ENCODE measurements around the gene GLMP.
A peak's percentile ranks its signal among the peaks of the same experiment; 100 is the strongest.

The GLMP gene

DNA sequence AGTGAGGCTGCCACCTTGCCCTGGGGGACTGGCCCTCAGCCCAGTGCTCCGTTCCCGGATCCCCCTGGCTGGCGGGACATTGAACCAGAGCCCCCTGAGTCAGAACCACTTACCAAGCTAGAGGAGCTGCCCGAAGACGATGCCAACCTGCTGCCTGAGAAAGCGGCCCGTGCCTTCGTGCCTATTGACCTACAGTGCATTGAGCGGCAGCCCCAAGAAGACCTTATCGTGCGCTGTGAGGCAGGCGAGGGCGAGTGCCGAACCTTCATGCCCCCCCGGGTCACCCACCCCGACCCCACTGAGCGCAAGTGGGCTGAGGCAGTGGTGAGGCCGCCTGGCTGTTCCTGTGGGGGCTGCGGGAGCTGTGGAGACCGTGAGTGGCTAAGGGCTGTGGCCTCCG is 10.0 kb downstream of the GLMP start:
- no peak for DNase-seq

DNA sequence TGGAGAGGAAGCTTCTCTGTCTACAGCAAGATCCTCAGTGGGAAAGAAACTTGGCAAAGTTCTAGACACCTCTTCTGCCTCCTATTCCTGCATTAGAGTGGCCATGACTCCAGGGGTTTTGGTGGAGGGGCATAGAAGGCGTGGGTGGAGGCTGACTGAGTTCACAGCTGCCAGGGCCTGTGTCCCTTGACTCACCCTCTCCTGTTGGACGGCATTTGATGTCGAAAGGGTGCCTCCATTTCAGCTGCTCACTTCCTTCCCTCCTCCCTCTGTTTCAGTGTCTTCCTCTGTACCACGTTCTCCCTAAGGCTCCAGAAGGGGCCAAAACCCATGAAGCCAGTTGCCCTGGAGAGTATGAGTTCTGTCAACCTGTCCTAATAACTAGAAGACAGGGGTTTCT is 10.7 kb downstream of the GLMP start:
- DNase-seq, result no peak

DNA sequence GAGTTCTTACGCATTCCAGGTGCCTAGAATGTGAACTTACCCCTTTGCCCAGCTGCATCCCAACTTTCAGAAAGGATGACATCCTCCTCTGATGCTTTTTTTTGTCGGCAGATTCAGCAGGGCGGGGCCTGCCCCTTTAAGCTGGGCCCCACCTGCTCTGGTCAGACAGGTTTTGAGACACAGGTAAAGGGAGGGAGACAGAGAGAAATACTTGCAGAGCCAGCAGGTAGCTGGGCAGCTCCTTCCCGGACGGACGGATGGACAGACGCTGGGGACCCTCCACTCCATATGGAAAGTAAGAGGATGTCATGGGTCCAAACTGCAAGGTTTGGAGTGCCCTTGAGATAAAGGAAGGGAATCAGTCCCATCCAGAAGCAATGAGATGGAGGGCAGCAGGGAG is 11.4 kb downstream of the GLMP start, which contains the start of gene TMEM79:
TMEM79 (plus strand) TSS at position 214 of the 400 bp plus-strand sequence. CDS start 902 bp downstream, outside the sequence.
- no peak for DNase-seq

DNA sequence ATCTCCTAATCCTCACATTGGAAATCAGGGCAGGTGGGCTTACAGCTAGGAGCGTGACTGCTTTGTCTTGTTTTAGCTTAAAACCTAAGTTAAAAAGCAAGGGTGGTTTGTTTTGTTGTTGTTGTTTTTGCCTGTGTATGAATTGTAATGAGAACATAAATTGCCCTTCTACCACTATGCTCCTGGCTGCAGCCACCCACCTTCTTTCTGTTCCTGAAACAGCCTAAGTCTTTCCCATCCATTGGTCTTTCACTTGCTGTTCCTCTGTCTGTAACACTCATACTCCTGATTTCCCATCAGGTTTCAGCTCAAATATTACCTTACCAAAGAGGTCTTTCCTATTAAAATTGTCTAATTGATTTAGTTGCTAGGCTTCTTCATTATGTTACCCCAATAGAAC is 12.0 kb downstream of the GLMP start:
- DNase-seq, result no peak

DNA sequence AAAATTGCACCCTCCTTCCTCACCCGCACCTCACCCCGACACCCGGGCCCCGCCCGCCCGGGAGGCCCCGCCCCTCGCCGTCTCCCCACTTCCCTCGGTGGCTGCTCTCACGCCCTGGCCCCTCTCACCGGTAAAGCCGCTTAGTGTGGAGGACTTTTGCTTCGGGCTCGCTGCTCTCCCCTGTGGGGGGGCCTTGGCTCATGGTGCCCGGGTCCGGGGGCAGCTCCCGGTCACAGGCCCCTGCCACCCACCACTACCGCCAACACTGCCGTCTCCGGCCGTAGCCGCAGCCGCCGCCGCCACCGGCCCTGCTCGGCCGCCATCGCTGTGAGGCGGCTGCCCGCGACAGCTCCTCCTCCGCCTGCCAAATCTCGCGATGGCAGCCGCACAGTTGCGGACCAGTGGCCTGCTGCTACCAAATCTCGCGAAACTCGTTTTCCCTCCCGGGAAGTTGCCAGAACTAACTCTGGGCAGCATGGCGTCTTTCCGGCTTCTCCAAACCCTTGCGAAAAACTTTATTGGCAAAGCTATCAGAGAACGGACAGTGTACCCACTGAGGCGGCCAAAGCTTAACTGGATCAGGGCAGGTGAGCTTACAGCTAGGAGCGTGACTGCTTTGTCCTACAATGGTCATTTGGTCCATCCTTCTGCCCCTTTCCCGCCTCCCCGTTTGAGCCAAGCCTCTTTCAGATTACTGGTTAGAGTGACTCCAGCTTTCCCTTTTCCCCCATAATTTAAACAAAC is 12.8 kb downstream of the GLMP start, which contains the start of gene SMG5:
SMG5 (minus strand) TSS at position 347 of the 744 bp plus-strand sequence; CDS start at position 202, 145 bp downstream.
- DNase-seq, result peak; percentile 96

DNA sequence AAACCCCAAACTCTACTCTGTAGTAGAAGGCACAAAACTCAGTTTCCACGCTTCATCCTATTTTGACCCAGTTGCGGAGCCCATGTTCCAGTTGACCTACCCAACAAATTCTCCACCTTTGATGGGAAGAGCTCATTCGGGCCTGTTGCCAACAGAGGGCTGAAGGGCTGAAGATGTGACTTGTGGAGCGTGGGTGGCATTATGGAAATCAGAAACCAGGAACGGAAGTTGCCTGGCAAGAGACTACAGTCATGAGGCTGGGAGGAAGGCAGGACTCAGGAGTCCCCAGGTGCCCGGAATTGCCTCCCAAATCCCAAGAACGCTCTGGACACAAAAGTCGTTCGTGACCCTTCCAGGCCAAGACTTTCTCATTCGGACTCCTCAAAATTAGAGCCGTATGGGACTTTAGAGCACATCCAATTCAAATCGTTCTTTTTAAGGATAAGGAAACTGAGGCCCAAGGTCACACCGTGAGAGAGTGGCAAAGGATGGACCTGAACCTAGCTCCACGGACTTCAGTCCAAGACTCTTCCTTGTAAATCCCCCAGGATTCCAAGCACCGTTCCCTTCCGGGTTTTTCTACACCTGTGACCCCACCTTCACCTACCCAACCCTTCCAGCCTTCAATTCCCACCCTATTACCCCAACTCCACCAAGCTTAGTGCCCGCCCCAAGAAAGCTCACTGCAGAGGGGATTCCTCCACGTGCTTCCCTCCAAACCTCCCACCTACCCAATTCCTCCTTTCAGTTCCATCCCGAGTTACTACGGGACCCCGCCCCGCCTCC is 13.6 kb downstream of the GLMP start:
- no peak for DNase-seq

DNA sequence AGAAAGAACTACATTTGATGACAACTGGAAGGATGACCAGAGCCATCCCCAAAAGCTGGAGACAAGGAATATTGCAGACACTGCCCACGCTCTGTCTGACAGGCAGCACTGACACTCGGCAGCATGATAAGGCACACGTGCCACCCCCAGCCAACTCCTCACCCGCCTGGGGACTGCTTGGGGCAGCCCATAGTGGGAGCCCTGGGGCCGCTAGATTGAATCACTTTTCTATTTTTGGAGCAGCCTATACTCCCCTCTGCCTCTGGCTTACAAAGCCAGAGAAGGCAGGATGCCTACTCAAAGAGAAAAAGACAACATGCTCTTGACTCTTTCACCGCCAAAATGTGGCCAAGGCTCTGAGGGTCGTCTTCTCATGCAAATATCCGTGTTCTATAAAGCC is 14.2 kb downstream of the GLMP start:
- DNase-seq, result no peak

DNA sequence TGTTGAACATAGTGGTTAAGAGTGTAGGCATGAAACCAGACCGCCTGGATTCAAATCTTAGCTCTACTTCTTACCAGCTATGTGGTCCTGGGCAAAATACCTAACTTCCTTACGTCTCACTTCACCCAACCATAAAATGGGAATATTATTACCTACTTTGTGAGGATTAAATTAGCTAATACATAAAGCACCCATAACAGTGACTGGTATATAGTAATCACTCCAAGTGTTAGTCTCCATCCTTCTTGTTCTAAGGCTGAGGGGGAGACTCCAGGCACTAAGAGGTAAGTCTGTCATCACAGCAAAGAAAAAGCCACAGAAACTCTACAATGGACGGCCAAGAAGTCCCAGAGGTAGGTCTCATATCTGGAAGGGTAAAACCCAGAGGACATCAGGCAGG is 15.6 kb downstream of the GLMP start:
- DNase-seq, result no peak

DNA sequence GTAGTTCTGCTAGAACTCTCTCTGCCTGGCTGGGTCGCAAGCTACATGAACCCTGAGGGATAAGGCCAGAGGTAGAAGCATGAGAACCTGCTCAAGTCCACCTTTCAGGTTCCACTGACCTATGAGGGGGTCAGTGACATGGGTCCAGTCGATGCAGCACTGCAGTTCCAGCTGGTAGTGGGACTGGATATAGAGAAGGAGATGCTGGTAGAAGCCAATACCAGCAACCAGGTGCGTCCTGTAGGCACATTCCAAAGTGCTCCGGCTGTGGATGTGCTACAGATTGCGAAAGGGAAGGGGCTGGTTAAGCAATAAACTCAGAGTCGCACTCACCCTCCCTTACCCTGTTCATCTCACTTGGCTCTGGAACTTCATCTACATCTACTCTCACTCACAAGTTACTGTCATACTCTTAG is 18.5 kb downstream of the GLMP start:
- no peak for DNase-seq

DNA sequence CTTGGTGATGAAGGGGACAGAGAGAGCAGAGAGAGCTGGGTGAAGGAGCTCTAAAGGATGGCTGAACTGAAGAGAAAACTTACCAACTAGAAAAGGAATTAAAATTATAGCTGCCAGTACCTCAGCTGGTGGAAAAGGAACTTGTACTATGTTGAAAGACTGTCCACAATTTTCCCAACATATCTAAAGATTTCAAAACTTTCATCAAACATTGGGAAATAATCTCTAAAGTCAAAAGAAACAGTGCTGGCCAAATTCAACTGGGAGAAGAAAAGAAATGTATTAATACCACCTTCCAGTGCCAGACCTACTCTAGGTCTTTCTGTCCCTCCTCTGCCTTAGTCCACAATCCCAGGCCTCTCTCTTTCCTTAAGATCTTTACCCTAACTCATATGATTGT is 18.9 kb downstream of the GLMP start:
- no peak for DNase-seq

DNA sequence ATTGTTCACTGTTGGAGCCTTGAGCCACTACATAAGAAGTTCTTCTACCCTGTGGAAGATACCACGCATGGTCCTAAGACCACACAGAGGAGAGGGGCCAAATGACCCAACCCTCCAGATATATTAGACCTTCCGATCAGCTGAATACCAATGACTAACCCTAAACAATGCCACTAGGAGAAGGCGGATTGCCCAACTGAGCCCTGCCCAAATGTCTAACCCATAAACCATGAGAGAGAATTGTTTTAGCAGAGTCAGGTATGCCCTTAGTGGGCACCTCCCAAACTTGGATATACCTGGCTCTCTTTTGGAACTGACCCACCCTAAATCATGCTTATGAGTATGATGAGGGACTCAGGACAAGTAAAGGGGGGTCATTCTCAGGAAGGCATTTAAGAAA is 25.2 kb downstream of the GLMP start:
- no peak for DNase-seq

DNA sequence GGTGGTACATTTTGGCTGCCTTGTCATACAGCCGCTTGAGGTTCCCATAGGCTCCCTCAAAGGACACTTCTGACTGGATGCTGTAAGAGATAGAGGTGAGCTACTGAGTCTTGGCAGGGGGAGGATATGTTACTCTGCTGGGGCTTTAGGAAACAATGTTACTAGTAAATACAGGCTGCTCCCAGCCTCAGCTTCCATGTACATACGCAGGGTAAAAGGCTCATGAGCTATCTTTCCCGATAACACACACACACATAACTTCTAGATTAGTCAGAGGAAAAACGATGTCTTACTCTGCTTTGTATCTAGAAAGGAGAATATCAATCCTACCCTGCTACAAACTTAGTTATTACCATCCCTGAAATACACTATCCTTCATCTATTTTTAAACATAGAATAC is 27.1 kb downstream of the GLMP start:
- DNase-seq, result no peak

DNA sequence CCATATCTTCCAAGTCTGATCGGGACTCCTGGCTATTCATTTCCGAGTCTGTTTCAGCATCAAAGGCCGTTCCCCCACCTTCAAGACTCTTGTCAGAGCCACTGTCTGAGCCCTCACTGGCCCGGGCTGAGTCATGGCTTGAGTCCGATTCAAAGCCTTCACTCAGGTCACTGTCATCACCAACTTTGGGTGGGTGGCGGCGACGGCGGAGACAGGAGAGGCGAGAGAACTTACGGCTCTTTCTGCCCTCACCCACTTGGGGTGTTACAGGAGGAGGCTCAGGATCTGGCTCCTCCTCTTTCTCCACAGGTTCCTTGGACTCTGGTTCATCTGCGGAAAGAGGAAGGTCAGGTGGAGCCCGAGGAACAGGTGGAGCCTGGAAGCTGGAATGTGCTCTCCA is 29.4 kb downstream of the GLMP start:
- DNase-seq, result no peak

DNA sequence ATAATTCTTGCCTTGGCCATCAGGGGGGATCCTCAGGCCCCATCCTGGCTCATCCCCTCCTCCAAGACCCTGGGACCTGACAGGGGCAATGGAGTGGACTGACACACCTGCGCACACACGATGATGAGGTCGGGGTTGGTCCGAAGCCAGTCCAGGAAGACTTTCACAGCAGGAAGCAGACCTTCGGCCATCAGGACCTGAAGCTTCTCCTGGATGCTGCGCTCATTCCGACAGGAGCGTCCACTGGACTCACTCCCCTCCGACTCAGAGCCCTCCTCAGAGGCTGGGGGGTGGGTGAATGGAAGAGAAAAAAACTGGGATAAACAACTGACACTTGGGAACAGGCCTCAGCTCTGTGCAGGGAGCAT is 32.2 kb downstream of the GLMP start:
- DNase-seq, result no peak

DNA sequence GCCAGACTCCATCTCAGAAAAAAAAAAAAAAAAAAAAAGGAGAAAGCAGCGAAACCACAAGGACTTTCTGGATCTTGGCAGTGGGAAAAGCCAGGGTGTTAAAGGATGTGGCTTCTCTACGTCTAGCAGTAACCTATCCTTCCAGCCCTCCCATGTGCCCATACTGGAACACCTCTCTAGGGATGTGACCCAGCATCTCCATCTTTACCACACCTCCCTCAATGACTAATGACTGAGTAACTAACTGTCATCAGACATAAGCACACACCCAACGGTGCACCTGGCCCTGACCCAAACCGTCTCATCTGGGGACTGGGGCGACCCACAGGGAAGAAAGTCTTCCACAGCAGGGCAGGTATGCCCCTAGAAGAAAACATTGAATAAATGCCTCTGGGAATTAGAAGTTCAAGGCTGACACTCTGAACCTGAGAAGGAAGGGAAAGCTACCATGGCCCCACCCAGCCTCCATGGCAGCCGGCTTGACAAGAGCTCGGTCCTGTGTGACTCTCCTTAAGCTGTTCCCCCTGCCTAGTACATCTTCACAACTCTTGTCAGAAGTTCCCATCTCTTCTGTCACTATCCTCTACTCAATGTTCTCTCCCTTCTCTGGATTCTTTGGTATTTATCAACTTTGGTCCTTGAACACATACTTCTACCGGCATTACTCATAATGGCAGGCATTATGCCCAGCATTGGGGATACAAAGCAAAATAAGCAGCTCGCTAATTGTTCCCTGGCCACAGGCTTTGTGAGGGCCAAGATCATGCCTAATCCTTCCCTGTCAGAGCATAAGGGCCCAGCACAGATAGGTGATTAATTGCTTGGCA is 32.8 kb downstream of the GLMP start:
- no peak for DNase-seq

DNA sequence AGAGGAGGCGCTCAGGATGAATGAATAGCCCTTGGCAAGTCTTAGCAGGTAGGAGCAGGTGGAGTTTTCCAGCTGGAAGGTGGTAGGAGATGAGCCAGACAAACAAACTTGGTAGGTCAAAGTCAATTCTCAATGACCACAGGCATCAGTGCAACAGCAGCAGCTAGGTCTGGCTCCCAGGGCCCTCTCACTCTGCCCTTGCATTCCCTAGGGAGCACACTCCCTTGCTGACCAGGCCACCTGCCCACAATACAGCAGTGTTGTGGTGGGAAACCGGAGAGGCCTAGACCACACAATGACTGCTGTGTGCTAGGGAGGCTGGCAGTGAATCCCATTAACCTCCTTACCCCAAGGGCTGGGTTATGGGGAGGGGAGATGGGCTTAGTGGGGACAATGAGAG is 34.6 kb downstream of the GLMP start:
- no peak for DNase-seq

DNA sequence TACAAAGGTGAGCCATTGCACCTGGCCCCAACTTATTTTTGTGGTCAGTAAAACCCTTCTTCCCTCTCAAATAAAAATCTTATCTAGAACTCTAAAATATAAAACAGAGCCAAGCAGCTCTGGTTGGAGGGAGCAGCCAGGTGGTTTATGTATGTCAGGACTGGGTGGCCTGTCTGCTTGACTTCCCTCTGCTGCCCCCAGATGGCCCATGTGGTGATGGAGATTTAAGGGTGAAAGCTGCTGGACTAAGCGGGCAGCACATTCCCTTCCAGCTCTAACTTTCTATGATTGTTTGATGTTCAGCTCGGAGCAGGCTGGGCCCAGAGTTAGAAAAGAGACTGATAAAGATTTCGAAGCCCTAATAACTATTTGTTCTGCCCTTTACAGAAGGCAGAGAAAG is 35.7 kb downstream of the GLMP start:
- DNase-seq, result no peak

DNA sequence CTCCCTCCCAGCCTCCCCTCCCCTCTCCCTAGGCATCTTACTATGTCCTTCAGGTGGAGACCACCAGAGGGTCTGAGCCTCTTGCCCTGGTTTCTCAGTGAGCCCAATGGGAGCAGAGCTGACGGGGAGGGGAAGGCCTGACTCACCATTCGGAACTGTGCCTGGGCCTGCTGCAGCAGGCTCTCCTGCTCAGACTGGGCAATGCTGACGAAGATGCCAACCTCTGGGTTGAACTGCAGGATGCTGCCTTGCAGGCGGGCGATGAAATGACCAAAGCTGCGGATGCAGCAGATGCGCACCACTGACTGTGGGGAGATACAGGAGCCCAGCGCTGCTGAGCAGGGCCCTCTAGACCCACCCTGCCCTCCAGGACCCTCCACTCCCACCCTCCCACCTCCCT is 36.6 kb downstream of the GLMP start:
- DNase-seq, result no peak

DNA sequence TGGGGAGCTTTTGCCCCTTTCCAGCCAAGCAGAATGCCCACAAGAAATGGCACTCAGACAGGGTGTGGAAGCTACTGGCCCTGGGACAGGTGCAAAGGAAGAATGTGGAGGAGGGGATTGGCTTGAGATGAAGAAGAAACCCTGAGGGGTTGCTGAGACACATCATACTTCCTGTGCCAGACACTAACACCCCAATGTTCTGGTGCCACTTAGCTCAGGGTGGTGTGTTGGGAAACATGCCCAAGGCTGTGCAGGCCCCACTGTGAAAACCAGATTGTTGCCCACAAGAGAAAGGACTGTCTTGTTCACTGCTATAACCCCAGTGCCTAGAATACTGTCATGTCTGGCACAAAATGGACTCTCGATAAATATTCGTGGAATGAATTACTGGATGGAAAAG is 37.8 kb downstream of the GLMP start:
- DNase-seq, result no peak

DNA sequence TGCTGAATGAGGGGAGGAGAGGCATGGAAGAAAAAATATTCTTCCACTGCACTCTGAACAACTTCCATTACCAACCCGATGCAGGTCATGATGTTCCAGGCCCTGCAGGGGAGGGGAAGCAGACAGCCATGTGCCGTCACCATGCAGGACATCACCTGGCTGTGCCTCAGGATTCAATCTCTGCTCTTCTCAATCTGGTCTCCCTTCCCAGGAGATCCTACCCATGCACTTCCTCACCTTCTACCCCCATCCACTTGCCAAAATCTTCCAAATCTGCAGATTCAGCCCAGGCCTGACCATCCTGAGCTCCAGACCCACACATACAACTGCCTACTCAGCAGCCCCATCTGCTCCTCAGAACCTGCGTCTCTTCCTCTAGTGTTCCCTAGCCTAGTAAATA is 41.8 kb downstream of the GLMP start:
- no peak for DNase-seq

DNA sequence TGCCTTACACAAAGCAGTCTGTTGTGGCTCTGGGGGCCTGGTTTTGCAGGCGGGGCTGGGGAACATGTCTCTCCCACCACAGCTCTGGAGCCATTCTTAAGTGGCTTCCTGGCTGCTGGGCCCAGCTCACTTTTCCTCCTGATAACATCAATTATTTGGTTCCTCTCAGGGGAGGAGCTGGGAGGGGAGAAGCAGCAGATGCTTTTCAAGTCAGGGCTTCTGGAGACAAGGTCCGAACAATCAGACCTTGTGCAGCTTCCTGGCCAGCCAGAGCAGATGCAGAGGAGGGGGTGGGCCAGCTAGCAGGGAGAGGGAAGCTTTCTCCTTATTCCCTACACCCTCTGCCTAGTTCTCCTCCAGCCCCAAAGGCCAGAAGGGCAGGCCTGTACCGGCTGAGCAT is 44.0 kb downstream of the GLMP start:
- no peak for DNase-seq

DNA sequence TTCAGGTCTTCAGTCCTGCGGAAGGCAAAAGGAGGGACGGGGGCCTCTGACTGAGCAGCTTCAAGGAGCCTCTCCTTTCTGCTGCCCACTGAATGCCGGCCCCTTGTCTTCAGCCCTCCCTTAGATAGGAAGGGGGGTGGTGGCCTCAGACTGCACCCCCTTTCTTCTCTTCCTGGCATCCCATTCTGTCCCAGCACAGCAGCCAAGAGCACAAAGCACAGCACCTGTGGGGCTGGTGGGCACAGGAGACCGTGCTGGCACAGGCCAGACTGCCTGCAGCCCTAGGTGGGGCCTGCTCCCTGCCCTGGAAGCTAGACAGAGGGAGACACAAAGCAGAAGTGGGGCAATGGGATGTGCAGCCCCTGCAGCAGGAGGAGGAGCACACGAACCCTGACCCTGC is 45.9 kb downstream of the GLMP start:
- no peak for DNase-seq

DNA sequence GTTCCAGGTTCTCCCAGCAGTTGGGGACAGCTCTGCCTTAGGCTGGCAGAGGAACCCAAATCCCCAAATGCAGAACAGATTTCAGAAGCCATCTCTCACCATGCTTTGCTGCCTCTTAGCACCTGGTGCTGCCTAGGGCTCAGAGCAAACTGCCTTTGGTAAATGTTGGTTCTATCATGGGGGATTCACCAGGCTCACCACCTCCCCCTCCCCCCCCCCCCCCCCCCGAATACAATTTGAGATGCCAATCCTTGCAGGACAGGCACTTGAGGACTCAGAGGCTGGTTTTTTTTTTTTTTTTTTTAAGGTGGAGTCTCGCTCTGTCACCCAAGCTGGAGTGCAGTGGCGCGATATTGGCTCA is 47.2 kb downstream of the GLMP start:
- DNase-seq, result no peak

Data from effector CD4-positive, alpha-beta T cell (primary cell).